ENCODE measurements around the gene NFATC2.

NFATC2 gene

DNA sequence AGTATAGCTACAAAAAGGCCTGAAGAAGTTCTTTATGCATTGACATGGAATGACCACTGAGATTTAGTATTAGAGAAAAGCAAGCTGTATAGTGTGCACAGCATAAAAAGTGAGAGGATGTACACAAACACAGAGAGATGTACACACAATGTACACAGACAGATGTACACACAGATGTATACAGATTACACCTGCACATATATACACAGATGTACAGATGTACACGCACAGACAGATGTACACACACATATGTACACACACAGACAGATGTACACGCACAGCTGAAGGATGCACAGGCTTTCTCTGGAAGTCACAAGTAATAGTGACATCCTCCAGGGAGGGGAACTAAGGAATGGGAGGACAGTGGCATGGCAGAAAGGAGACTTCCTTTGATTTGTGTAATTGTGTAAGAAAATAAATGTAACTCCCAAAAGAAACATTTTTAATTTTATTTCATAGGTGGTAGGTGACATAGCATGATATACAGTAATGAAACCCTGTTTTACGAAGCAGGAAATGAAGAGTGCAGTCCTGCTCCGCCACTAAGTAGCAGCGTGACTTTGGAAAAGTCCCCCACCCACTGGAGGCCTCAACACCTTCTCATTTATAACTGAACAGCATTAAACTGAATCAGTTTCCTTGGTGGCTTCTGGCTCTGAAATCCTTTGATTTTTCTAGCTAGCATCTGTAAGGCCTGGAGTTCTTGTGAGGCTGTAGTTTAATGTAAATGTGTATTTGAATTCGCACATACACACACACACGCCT, 14.1 kb downstream of the NFATC2 start:
- no peaks in the 10 kb centered on the region for H3K27me3 ChIP-seq (ENCODE audit: control insufficient read depth, insufficient read depth, low read length)
- no peaks in the 10 kb centered on the region for H3K4me1 ChIP-seq (ENCODE audit: control insufficient read depth, insufficient read depth, low read length)
- H3K27ac ChIP-seq (ENCODE audit: low read depth, low read length), result no peak overlapping the region
- H3K9ac ChIP-seq (ENCODE audit: low read depth, low read length), result no peak overlapping the region
- H3K36me3 ChIP-seq (ENCODE audit: control insufficient read depth, insufficient read depth, low read length), result no peaks in the 10 kb centered on the region
- H3K4me3 ChIP-seq (ENCODE audit: low read depth, low read length), result no peak overlapping the region
- no peaks in the 10 kb centered on the region for H3K9me3 ChIP-seq (ENCODE audit: control insufficient read depth, insufficient read depth, low read length)

DNA sequence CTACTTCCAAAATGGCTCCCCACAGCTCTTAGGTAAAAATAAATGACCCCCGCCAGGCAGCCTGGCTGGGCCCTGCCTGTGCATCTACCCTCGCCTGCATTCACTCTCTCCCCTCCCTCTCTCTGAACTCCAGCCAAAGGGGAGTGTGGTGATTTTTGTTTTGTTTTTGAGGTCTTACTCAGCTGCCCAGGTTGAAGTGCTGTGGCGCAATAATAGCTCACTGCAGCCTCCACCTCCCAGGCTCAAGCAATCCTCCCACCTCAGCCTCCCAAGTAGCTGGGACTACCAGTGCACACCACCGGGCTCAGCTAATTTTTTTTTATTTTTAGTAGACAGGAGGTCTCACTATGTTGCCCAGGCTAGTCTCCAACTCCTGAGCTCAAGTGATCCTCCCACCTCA, 15.8 kb downstream of the NFATC2 start:
- H3K27ac ChIP-seq (ENCODE audit: low read depth, low read length), result no peak overlapping the region
- no peaks in the 10 kb centered on the region for H3K27me3 ChIP-seq (ENCODE audit: control insufficient read depth, insufficient read depth, low read length)
- H3K9me3 ChIP-seq (ENCODE audit: control insufficient read depth, insufficient read depth, low read length), result no peaks in the 10 kb centered on the region
- no peak overlapping the region for H3K4me3 ChIP-seq (ENCODE audit: low read depth, low read length)
- H3K9ac ChIP-seq (ENCODE audit: low read depth, low read length), result no peak overlapping the region
- no peaks in the 10 kb centered on the region for H3K36me3 ChIP-seq (ENCODE audit: control insufficient read depth, insufficient read depth, low read length)
- H3K4me1 ChIP-seq (ENCODE audit: control insufficient read depth, insufficient read depth, low read length), result no peaks in the 10 kb centered on the region

DNA sequence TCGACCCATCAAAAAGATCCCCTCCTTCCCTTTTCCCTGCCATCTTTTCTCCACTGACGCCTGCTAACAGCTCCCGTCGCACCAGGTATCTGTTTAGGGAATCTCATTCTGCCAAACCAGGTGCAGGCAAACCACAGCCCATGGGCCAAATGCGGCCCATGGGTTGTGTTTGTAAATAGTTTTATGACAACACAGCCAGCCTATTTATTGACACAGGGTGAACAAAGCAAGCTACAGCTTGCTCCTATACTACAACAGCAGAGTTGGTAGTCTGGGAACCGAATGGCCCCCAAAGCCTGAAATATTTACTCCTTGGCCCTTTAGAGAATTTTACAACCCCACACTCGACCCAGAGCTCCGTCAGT, 16.4 kb downstream of the NFATC2 start:
- no peak overlapping the region for H3K27ac ChIP-seq (ENCODE audit: low read depth, low read length)

DNA sequence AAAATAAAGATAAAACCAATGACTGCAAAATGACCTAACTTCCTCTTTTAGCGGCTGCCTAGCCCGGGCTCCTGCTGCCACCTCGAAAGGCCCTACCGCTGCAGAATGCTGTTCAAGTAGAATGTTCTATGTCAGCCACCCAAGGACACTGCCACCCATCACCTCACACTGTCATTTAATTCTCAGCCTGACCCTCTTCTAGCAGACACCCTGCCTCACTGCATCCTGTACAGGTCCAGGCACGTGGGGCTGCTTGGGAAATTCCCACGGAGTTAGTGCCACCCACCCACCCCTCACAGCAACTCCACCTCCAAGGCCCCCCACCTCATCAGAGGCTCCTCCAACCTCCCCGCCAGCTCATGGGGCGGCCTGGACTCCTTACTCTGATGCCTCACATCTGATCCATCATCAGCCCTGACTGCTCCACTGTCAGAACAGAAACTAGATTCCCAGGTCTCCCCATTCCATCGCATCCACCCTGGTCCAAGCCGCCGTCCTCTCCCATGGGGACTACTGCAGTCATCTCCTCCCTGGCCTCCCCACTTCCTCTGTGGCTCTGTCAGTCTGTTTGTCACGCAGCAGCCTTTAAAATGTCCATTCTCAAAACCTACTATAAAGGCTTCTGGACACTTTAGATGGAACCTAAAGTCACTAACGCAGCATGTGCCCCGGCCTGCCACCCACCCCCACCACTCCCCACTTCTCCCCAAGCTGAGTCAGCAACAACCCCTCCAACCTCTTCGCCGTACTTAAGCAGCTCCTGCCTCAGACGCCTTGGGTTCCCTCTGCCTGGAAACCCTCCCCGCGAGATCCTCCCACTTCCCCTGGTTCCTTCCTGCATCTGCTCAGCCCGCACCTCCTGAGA, 17.0 kb downstream of the NFATC2 start:
- Histone ChIP-seq H3K27ac (ENCODE audit: low read depth, low read length) (no peak overlapping the region), H3K4me1 (ENCODE audit: control insufficient read depth, insufficient read depth, low read length) (no peaks in the 10 kb centered on the region)

More for the DNA sequence above, 16.4 kb downstream of the NFATC2 start:
- no peaks in the 10 kb centered on the region for H3K27me3 ChIP-seq (ENCODE audit: control insufficient read depth, insufficient read depth, low read length)
- H3K9me3 ChIP-seq (ENCODE audit: control insufficient read depth, insufficient read depth, low read length), result no peaks in the 10 kb centered on the region
- no peaks in the 10 kb centered on the region for H3K4me1 ChIP-seq (ENCODE audit: control insufficient read depth, insufficient read depth, low read length)
- H3K9ac ChIP-seq (ENCODE audit: low read depth, low read length), result no peak overlapping the region
- H3K36me3 ChIP-seq (ENCODE audit: control insufficient read depth, insufficient read depth, low read length), result no peaks in the 10 kb centered on the region
- H3K4me3 ChIP-seq (ENCODE audit: low read depth, low read length), result no peak overlapping the region

DNA sequence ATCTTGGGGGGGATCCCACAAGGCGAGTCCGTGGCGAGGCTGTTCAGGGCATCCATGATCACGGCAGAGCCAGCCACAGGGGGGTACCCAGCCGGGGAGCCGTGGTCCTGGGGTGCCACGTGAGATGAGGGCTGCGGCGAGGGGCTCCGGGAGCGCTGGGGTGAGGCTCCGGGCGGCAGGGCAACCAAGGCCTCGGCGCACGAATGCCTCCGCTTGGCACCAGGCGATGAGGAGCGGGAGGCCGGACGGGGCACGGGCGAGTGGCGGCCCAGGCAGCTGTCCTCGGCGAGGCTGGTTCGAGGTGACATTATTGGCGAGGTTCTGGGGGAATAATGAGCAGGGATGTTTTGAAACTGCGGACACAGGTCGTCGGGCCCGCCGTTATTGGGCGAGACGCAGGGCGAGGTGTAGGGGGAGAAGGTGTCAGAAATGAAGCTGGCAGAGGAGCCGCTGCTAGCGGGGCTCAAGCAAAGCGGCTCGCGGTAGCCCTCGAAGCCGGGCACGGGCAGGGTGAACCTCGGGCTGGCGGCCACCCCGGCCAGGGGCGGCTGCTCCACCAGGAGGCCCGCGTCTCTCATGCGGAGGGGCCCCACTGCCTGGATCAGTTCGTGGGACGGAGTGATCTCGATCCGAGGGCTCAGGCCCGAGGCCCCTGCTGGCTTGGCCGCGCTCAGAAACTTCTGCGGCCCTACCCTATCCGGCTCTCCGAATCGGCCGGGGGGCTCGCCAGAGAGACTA, 19.1 kb downstream of the NFATC2 start:
- Histone ChIP-seq H3K9me3 (ENCODE audit: control insufficient read depth, insufficient read depth, low read length) (no peaks in the 10 kb centered on the region), H3K4me1 (ENCODE audit: control insufficient read depth, insufficient read depth, low read length) (no peaks in the 10 kb centered on the region)

More for the DNA sequence above, 17.0 kb downstream of the NFATC2 start:
- Histone ChIP-seq H3K9me3 (ENCODE audit: control insufficient read depth, insufficient read depth, low read length) (no peaks in the 10 kb centered on the region), H3K4me3 (ENCODE audit: low read depth, low read length) (no peak overlapping the region), H3K36me3 (ENCODE audit: control insufficient read depth, insufficient read depth, low read length) (no peaks in the 10 kb centered on the region), H3K27me3 (ENCODE audit: control insufficient read depth, insufficient read depth, low read length) (no peaks in the 10 kb centered on the region), H3K9ac (ENCODE audit: low read depth, low read length) (no peak overlapping the region)

DNA sequence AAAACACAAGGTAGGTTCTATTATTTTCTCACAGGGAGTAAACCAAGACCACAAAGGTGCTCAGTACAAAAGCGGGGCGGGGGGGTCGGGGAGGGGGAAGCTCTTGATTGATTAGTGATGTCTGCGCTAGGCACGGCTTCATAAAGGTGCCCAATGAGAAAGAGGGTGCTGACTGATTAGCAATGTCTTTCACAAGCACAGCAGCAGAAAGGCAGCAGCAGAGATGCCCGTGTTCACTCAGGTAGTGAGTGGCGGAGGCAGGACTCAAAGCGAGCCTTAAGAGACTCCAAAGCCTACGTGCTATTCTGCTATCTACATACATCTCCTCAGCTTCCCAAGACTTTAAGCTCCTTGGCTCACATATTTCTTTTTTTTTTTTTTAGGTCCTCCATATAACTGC, 20.3 kb downstream of the NFATC2 start:
- Histone ChIP-seq H3K36me3 (ENCODE audit: control insufficient read depth, insufficient read depth, low read length) (no peaks in the 10 kb centered on the region), H3K27ac (ENCODE audit: low read depth, low read length) (no peak overlapping the region), H3K9me3 (ENCODE audit: control insufficient read depth, insufficient read depth, low read length) (no peaks in the 10 kb centered on the region), H3K27me3 (ENCODE audit: control insufficient read depth, insufficient read depth, low read length) (no peaks in the 10 kb centered on the region), H3K4me1 (ENCODE audit: control insufficient read depth, insufficient read depth, low read length) (no peaks in the 10 kb centered on the region), H3K4me3 (ENCODE audit: low read depth, low read length) (no peak overlapping the region), H3K9ac (ENCODE audit: low read depth, low read length) (no peak overlapping the region)

More for the DNA sequence above, 19.1 kb downstream of the NFATC2 start:
- Histone ChIP-seq H3K36me3 (ENCODE audit: control insufficient read depth, insufficient read depth, low read length) (no peaks in the 10 kb centered on the region), H3K27ac (ENCODE audit: low read depth, low read length) (no peak overlapping the region), H3K9ac (ENCODE audit: low read depth, low read length) (no peak overlapping the region), H3K27me3 (ENCODE audit: control insufficient read depth, insufficient read depth, low read length) (no peaks in the 10 kb centered on the region), H3K4me3 (ENCODE audit: low read depth, low read length) (no peak overlapping the region)

DNA sequence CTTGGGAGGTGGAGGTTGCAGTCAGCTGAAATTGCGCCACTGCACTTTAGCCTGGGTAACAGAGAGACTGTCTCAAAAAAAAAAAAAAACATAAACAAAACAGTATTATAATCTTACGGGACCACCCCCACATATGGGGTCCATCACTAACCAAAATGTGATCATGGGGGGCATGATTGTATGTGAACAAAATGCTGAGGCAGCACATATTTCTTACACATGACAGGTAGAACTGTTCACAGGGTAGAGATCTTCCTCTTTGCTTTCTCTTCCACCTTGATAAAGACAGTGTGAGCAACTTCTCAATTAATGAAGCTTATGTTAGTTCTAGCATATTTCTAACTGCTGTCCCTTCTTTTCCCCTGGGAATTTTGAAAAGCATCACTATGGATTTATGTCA, 24.7 kb downstream of the NFATC2 start:
- no peak overlapping the region for H3K9ac ChIP-seq (ENCODE audit: low read depth, low read length)
- H3K36me3 ChIP-seq (ENCODE audit: control insufficient read depth, insufficient read depth, low read length), result no peaks in the 10 kb centered on the region
- no peak overlapping the region for H3K27ac ChIP-seq (ENCODE audit: low read depth, low read length)
- H3K27me3 ChIP-seq (ENCODE audit: control insufficient read depth, insufficient read depth, low read length), result no peaks in the 10 kb centered on the region
- H3K9me3 ChIP-seq (ENCODE audit: control insufficient read depth, insufficient read depth, low read length), result no peaks in the 10 kb centered on the region
- H3K4me3 ChIP-seq (ENCODE audit: low read depth, low read length), result no peak overlapping the region
- H3K4me1 ChIP-seq (ENCODE audit: control insufficient read depth, insufficient read depth, low read length), result no peaks in the 10 kb centered on the region

DNA sequence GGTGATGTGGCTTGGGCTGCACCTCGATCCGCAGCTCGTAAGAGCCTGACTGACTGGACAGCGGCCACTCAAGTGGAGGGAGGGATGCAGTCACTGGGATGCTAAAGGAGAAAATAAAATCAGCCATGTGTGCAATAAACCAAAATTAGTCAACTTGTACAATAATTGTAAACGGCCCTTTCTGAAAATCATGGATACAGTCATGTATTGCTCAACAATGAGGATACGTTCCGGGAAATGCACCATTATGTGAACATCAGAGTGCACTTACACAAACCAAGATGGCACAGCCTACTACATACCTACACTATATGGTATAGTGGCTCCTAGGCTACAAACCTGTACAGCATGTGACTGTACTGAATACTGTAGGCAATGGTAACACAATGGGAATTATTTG, 25.7 kb downstream of the NFATC2 start:
- Histone ChIP-seq H3K27me3 (ENCODE audit: control insufficient read depth, insufficient read depth, low read length) (no peaks in the 10 kb centered on the region), H3K9me3 (ENCODE audit: control insufficient read depth, insufficient read depth, low read length) (no peaks in the 10 kb centered on the region), H3K4me1 (ENCODE audit: control insufficient read depth, insufficient read depth, low read length) (no peaks in the 10 kb centered on the region), H3K9ac (ENCODE audit: low read depth, low read length) (no peak overlapping the region), H3K4me3 (ENCODE audit: low read depth, low read length) (no peak overlapping the region), H3K36me3 (ENCODE audit: control insufficient read depth, insufficient read depth, low read length) (no peaks in the 10 kb centered on the region), H3K27ac (ENCODE audit: low read depth, low read length) (no peak overlapping the region)

DNA sequence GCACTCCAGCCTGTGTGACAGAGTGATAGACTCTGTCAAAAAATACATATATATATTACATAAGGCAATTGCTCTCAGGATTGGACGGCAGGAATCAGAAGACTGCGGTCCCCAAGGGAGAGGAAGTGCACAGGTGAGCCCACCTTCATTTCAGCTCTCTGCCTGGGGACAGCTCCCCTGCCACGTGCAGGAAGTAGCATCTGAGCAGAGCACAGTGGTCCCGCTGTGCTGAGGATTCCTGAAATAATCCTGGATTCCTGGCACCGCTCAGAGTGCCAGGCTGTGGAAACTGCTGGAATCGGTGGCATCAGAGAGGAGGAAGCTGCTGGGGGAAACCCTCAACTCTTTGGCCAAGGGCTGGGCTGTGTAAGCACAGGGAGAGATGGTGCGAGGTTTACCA, 27.7 kb downstream of the NFATC2 start:
- no peaks in the 10 kb centered on the region for H3K36me3 ChIP-seq (ENCODE audit: control insufficient read depth, insufficient read depth, low read length)

DNA sequence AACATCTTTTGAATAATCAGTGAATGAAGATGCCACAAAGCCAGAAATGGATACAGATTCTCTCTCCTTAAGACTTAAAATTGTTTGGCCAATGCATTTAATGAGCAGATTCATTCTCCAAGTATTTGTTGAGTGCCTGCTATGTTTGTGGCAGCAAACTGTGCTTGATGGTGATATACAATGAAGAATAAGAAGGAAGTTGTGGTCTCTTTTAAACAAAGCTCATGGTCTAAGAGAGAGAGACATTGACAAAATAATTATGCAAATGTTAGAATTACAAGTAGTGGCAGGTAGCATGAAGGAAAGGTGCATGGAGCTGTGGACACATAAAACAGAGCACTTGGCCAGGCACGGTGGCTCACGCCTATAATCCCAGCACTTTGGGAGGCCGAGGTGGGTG, 28.3 kb downstream of the NFATC2 start:
- no peak overlapping the region for H3K4me3 ChIP-seq (ENCODE audit: low read depth, low read length)
- H3K9ac ChIP-seq (ENCODE audit: low read depth, low read length), result no peak overlapping the region
- H3K27me3 ChIP-seq (ENCODE audit: control insufficient read depth, insufficient read depth, low read length), result no peaks in the 10 kb centered on the region
- no peaks in the 10 kb centered on the region for H3K9me3 ChIP-seq (ENCODE audit: control insufficient read depth, insufficient read depth, low read length)
- no peak overlapping the region for H3K27ac ChIP-seq (ENCODE audit: low read depth, low read length)
- no peaks in the 10 kb centered on the region for H3K4me1 ChIP-seq (ENCODE audit: control insufficient read depth, insufficient read depth, low read length)
- no peaks in the 10 kb centered on the region for H3K36me3 ChIP-seq (ENCODE audit: control insufficient read depth, insufficient read depth, low read length)

More for the DNA sequence above, 27.7 kb downstream of the NFATC2 start:
- Histone ChIP-seq H3K4me1 (ENCODE audit: control insufficient read depth, insufficient read depth, low read length) (no peaks in the 10 kb centered on the region), H3K27me3 (ENCODE audit: control insufficient read depth, insufficient read depth, low read length) (no peaks in the 10 kb centered on the region), H3K9me3 (ENCODE audit: control insufficient read depth, insufficient read depth, low read length) (no peaks in the 10 kb centered on the region), H3K27ac (ENCODE audit: low read depth, low read length) (no peak overlapping the region), H3K4me3 (ENCODE audit: low read depth, low read length) (no peak overlapping the region), H3K9ac (ENCODE audit: low read depth, low read length) (no peak overlapping the region)

DNA sequence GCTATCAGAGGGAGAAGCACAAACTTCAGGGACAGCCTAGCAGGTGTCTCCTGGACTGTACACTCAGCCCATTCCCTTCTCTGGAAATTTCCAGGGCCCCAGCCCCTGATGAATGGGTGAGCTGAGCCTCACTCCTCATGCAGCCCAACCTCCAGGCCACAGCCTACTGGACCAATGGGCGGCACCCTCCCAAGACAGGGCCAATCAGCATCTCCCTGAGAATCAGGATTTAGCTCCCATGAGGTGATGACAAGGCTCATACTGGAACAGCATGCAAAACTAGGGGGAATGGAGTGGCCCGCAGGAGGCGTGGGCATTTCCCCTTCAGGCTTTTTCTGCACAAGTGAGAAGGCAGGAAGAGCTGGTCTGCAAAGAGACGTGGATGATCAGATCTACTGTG, 29.0 kb downstream of the NFATC2 start:
- H3K27ac ChIP-seq (ENCODE audit: low read depth, low read length), result no peak overlapping the region
- H3K4me3 ChIP-seq (ENCODE audit: low read depth, low read length), result no peak overlapping the region
- no peaks in the 10 kb centered on the region for H3K36me3 ChIP-seq (ENCODE audit: control insufficient read depth, insufficient read depth, low read length)
- H3K27me3 ChIP-seq (ENCODE audit: control insufficient read depth, insufficient read depth, low read length), result no peaks in the 10 kb centered on the region
- no peaks in the 10 kb centered on the region for H3K4me1 ChIP-seq (ENCODE audit: control insufficient read depth, insufficient read depth, low read length)
- no peaks in the 10 kb centered on the region for H3K9me3 ChIP-seq (ENCODE audit: control insufficient read depth, insufficient read depth, low read length)
- H3K9ac ChIP-seq (ENCODE audit: low read depth, low read length), result no peak overlapping the region
